ENCODE measurements around the gene IRAG1.

DNA sequence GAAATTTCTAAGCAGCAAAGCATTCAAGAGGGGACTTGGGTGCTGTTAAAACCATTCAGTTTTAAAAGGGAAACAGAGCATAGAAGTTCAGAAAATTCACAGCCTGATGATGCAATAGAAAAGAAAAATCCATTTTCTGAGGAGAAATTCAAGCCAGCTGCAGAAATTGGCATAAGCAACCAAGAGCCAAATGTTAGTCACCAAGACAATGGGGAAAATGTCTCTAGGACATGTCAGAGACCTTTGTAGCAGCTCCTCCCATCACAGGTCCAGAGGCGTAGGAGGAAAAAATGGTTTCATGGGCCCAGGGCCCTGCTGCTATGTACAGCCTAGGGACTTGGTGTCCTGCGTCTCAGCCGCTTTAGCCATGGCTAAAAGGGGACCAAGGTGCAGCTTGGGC lies 5.5 kb upstream of the IRAG1 start:
- TF ChIP-seq POLR2A (IDR thresholded peaks at IDR 0.05) = no peak
- TF ChIP-seq, protein P1, sequence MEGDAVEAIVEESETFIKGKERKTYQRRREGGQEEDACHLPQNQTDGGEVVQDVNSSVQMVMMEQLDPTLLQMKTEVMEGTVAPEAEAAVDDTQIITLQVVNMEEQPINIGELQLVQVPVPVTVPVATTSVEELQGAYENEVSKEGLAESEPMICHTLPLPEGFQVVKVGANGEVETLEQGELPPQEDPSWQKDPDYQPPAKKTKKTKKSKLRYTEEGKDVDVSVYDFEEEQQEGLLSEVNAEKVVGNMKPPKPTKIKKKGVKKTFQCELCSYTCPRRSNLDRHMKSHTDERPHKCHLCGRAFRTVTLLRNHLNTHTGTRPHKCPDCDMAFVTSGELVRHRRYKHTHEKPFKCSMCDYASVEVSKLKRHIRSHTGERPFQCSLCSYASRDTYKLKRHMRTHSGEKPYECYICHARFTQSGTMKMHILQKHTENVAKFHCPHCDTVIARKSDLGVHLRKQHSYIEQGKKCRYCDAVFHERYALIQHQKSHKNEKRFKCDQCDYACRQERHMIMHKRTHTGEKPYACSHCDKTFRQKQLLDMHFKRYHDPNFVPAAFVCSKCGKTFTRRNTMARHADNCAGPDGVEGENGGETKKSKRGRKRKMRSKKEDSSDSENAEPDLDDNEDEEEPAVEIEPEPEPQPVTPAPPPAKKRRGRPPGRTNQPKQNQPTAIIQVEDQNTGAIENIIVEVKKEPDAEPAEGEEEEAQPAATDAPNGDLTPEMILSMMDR (IDR thresholded peaks at IDR 0.05) = no peak

All from right lobe of liver (tissue), 4 donors.